Stimulated activated CD8-positive, alpha-beta memory T cell treated with anti-CD3 and anti-CD28 coated beads, Interleukin-12 subunit alpha, Interleukin-12 subunit beta, amount 100 ng/mL, for 4 hours (primary cell): ENCODE measurements around the gene SLFN12L.
"Not testable (repeated sequence)": the region's sequence is repeated elsewhere in the genome, so short reads cannot be mapped to it uniquely, and the experiment has no call there.

ENCODE experiments used
- DNase-seq: peaks from one replicate; pipeline ENCODE4 v3.0.0-alpha.2; 2020; ENCODE audit warnings: low read depth

SLFN12L gene

GRCh38 chr17:35542990-35543389 is 5.5 kb upstream of the SLFN12L start:
- no peak for DNase-seq

GRCh38 chr17:35541434-35541833 is 4.0 kb upstream of the SLFN12L start:
- DNase-seq, result no peak

- DNase-seq, result no peak
Observed at GRCh38 chr17:35540589-35541404, 3.3 kb upstream of the SLFN12L start.

GRCh38 chr17:35539659-35540026 is 2.2 kb upstream of the SLFN12L start:
- no peak for DNase-seq

GRCh38 chr17:35536664-35537171 is 760 bp downstream of the SLFN12L start:
- no peak for DNase-seq

GRCh38 chr17:35535406-35535805 is 2.1 kb downstream of the SLFN12L start:
- not testable (repeated sequence) for DNase-seq

- no peak for DNase-seq
Observed at GRCh38 chr17:35534576-35535093, 2.8 kb downstream of the SLFN12L start.

- no peak for DNase-seq
Observed at GRCh38 chr17:35531160-35531559, 6.3 kb downstream of the SLFN12L start.

GRCh38 chr17:35529866-35530265 is 7.6 kb downstream of the SLFN12L start:
- DNase-seq, result no peak

- not testable (repeated sequence) for DNase-seq
Observed at GRCh38 chr17:35529326-35529725, 8.2 kb downstream of the SLFN12L start.

GRCh38 chr17:35523296-35523695 is 14.2 kb downstream of the SLFN12L start:
- no peak for DNase-seq

GRCh38 chr17:35521654-35522256 is 15.7 kb downstream of the SLFN12L start:
- peak; percentile 23 for DNase-seq

- no peak for DNase-seq
Observed at GRCh38 chr17:35521150-35521549, 16.3 kb downstream of the SLFN12L start.

- DNase-seq, result no peak
Observed at GRCh38 chr17:35519906-35520442, 17.5 kb downstream of the SLFN12L start.

GRCh38 chr17:35519439-35519838 is 18.0 kb downstream of the SLFN12L start:
- DNase-seq, result no peak

GRCh38 chr17:35518431-35518830 is 19.0 kb downstream of the SLFN12L start:
- DNase-seq, result not testable (repeated sequence)

GRCh38 chr17:35515027-35515426 is 22.5 kb downstream of the SLFN12L start:
- no peak for DNase-seq

- no peak for DNase-seq
Observed at GRCh38 chr17:35514564-35514963, 22.9 kb downstream of the SLFN12L start.

- DNase-seq, result no peak
Observed at GRCh38 chr17:35510052-35510451, 27.4 kb downstream of the SLFN12L start.

GRCh38 chr17:35507714-35508113 is 29.8 kb downstream of the SLFN12L start:
- DNase-seq, result not testable (repeated sequence)

- no peak for DNase-seq
Observed at GRCh38 chr17:35499548-35499947, 37.9 kb downstream of the SLFN12L start.

- no peak for DNase-seq
Observed at GRCh38 chr17:35498448-35499178, 38.9 kb downstream of the SLFN12L start.
